ENCODE results near the gene VTCN1.
"Not testable (repeated sequence)": the region's sequence is repeated elsewhere in the genome, so short reads cannot be mapped to it uniquely, and the experiment has no call there.

VTCN1 gene

DNA sequence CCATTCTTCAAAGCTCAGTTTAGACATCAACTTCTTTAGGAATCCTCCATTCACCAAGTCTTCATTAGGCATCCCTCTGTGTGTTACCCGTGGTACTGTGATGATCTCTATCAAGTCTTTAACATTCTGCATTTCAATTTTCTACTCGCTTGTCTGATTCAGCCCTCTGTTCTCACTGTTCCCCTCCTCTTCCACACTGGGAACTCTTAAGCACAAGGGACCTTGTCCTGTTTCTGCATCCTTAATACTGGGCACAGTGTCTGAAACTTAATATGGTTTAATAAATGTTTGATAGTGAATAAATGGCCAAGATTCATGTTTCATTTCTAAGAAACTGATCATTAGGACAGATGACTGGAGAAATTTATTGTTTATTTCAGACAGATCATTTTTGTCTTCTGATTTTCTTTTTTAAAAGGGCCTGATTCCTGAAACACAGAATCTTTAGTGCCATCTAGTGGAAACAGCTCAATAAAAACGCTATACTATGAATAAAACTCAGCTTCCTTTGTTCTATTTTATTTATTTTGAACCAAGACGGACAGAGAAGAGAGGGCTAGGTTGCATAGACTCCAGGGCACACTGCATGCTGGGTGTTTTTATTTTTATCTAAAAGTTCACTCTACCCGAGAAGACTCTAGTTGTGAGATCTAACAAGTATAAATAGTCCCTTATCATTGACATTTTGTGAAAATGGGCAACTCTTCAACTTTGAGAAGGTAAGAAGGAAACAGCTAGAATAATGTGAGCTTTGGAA, 82.2 kb downstream of the VTCN1 start:
- no peak for DNase-seq (ENCODE audit: extremely low read depth in 1 of 2, low read depth in 1 of 2)

DNA sequence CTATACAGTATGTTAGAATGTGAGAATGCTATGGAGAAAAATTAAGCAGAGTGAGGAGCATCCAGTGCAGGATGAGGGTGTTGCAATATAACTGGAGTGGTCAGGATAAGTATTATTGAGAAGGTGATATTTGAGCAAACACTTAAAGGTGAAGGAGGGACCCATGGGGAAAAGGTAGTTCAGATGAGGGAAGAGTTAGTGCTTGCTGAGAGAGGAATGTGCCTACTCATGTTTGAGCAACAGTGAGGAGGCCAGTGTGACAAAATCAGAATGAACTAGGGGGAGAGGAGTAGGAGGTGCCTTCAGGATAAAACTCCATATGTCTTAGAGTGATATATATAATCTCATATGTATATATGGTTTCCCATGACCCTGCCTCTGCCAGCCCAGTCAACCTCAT, 82.9 kb downstream of the VTCN1 start:
- no peak for DNase-seq (ENCODE audit: extremely low read depth in 1 of 2, low read depth in 1 of 2)

DNA sequence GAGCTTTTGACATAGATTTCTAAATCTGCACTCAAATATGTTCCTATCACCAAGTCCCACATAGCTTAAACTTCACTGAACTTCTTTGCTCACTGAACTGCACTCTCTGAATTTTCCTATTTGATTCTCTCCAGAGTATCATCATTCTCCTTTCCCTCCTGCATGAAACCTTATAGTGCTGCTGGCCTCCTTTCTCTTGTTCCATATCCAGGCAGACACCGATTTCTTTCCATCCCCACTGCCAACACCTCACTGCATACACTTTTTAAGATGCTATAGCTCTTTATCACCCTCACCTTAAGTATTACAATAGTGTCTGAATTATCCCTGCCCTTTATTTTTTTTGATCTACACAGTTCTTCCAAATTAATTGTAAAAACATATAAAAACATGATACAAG, 86.1 kb downstream of the VTCN1 start:
- DNase-seq (ENCODE audit: extremely low read depth in 1 of 2, low read depth in 1 of 2): no peak

- DNase-seq (ENCODE audit: extremely low read depth in 1 of 2, low read depth in 1 of 2): no peak
These were observed 87.5 kb downstream of the VTCN1 start for GRCh38 chr1:117123274-117123673.

GRCh38 chr1:117122330-117123025, 88.2 kb downstream of the VTCN1 start:
- no peak for DNase-seq (ENCODE audit: extremely low read depth in 1 of 2, low read depth in 1 of 2)

- DNase-seq (ENCODE audit: extremely low read depth in 1 of 2, low read depth in 1 of 2): peak; percentile 48 to 71
These were observed 89.0 kb downstream of the VTCN1 start, which contains the start of gene TRIM45 for GRCh38 chr1:117121589-117122329. Gene TRIM45, minus strand, starts transcription at chr1:117121749. Its CDS starts 548 bp downstream, at chr1:117121201.

DNA sequence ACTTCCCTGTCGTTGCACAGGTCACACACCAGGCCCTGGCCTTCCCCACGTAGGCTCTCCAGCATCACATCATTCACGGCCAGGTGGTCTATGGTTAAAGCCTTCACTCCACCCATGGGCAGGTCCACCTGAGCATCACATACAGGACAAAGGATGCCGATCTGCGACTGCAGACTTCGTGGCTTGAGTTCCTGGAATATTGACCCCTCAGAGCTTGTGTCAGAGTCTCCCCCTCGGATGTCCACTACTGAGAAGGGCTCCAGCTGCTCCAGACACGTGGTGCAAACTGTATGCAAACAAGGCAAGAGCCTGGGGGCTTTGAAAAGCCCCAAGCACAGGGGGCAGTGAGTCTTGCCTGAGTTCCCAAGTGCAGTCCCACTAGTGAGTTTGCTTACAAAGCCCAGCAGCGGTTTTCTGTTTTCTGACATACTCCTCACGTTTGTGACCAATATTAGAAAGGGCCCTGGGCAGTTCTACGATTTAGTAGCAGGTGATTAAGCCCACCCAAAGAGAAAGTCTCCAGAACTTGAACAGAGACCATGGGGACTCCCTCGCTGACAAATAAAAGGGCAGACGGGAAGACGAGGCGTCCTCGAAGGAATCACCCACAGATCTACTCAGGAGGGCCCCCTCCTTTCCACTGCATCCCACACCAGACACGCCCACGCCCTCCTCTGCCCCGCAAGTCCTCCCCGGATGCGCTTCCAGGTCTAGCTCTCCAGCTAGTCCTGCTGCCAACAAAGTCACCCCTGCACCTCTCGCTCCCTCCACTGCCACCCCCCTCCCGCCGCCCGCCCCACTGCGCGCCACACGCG, 89.7 kb downstream of the VTCN1 start:
- DNase-seq (ENCODE audit: extremely low read depth in 1 of 2, low read depth in 1 of 2): no peak

DNA sequence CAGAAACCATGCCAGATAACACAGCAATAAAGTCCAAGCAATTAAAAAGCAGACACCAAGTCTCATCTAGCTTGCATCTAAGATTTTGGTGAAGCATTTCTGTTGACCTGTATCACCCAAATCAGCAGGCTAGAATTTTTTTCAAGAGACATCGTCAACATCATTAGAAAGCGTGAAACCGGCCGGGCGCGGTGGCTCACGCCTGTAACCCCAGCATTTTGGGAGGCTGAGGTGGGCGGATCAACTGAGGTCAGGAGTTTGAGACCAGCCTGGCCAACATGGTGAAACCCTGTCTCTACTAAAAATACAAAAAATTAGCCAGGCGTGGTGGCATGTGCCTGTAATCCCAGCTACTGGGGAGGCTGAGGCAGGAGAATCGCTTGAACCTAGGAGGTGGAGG, 91.6 kb downstream of the VTCN1 start:
- DNase-seq (ENCODE audit: extremely low read depth in 1 of 2, low read depth in 1 of 2): not testable (repeated sequence)

GRCh38 chr1:117118137-117118536, 92.6 kb downstream of the VTCN1 start:
- no peak for DNase-seq (ENCODE audit: extremely low read depth in 1 of 2, low read depth in 1 of 2)

GRCh38 chr1:117117697-117118096, 93.0 kb downstream of the VTCN1 start:
- DNase-seq (ENCODE audit: extremely low read depth in 1 of 2, low read depth in 1 of 2): no peak

GRCh38 chr1:117116784-117117130, 94.0 kb downstream of the VTCN1 start:
- DNase-seq (ENCODE audit: extremely low read depth in 1 of 2, low read depth in 1 of 2): no peak

DNA sequence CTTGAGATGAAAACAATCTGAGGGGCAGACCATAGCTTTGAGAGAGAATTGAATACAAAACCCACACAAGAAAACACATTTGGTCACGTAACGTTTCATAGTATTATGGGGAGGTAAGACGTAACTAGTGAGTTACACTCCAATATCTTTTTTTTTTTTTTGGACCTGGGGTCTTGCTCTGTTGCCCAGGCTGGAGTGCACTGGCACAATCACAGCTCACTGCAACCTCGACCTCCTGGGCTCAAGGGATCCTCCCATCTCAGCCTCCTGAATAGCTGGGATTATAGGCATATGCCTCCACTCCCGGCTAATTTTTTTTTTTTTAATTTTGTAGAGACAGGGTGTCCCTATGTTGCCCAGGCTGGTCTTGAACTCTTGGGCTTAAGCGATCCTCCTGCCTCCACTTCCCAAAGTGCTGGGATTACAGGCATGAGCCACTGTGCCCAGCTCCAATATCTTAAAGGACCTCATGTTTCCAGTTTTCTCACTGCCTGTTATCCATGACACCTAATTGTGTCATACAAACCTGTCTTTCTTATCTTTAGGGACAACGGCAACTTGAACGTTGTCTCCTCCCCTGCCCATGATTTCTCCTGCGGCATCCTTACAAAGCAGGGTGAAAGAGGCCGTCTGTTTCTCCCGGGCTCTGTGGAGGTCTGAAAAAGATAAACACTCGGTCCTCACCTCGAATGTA, 94.5 kb downstream of the VTCN1 start:
- DNase-seq (ENCODE audit: extremely low read depth in 1 of 2, low read depth in 1 of 2): no peak

GRCh38 chr1:117114877-117115276, 95.8 kb downstream of the VTCN1 start:
- no peak for DNase-seq (ENCODE audit: extremely low read depth in 1 of 2, low read depth in 1 of 2)

- DNase-seq (ENCODE audit: extremely low read depth in 1 of 2, low read depth in 1 of 2): no peak
These were observed 97.5 kb downstream of the VTCN1 start for GRCh38 chr1:117113199-117113598.

DNA sequence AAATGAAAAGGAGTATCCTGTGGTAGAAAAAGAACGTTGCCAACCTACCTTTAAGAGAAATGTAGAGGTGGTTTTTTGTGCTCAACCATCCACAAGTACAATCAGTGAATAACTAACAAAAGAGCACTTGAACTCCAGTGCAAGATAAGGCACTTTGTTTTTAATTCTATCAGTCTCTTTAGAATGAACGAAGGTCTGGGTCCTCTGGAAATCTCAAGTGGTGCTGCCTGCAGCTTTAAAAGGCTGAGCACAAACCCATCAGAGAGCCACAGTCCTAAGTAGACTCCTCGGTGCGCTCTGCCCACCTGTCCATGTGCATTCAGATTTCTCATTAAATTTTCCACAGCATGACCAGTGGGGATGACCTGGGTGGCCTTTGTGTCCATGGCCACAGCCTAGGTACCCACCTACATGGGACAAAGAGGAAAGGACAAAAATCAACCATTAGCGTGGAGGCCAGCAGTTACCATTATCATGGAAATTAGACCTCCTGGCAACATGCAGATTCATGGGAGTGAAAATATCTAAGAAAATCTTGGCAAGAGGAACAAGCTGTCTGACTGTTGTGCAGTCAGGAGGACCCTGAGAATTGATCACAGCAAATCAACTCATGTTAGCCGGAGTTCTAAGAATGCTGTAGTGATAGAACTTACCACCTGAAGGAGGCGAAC, 98.5 kb downstream of the VTCN1 start:
- DNase-seq (ENCODE audit: extremely low read depth in 1 of 2, low read depth in 1 of 2): no peak

GRCh38 chr1:117110774-117111173, 100.0 kb downstream of the VTCN1 start:
- no peak for DNase-seq (ENCODE audit: extremely low read depth in 1 of 2, low read depth in 1 of 2)

DNA sequence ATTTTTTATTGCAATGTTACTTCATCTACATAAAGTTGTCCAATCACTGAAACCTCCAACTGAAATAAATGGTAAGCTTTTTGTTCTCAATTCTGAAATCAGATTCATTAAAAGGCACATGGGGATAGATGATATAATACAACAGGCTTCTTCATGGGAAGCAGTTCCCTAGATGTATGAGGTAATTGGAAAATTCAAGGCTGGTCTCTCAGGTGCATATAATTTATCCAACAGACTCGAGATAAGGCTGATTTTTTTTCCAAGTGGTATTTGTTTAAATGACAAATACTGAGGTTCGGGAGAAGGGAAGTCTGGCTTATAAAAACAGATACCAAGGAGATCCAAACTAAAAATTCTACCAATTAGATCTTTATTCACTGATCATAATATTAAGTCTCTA, 103.4 kb downstream of the VTCN1 start:
- no peak for DNase-seq (ENCODE audit: extremely low read depth in 1 of 2, low read depth in 1 of 2)

GRCh38 chr1:117106478-117106877, 104.2 kb downstream of the VTCN1 start:
- no peak for DNase-seq (ENCODE audit: extremely low read depth in 1 of 2, low read depth in 1 of 2)

DNA sequence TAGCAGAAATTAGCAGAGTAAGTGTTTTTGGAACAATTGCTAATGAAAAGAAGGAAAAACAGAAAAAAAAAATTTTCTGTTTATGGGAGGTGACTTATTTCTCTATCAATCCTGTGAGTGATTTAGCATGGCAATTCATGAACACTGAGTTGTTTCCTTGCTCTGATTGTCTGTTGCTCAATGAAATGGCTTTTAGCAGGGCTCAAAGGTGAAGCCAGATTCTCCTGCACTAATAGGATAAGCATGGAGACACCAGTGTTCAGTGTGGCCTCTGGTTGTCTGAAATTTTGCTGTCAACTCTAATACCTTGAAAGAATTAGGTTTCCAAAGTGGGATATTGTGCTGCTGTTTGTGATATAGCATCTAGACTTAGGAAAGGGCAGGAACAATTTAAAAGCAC, 105.0 kb downstream of the VTCN1 start:
- no peak for DNase-seq (ENCODE audit: extremely low read depth in 1 of 2, low read depth in 1 of 2)

GRCh38 chr1:117104986-117105385, 105.7 kb downstream of the VTCN1 start:
- no peak for DNase-seq (ENCODE audit: extremely low read depth in 1 of 2, low read depth in 1 of 2)

Measured in activated CD8-positive, alpha-beta memory T cell treated with anti-CD3 and anti-CD28 coated beads for 1 hour (primary cell).